Astrocyte (in vitro differentiated cells and primary cell): ENCODE results near the gene AKR1C3. TPM values are rescaled to one million over a fixed set of nuclear protein-coding genes. Genes with fewer than 3 reads are reported as not detected.
"Not testable (repeated sequence)": the region's sequence is repeated elsewhere in the genome, so short reads cannot be mapped to it uniquely, and the experiment has no call there.

Experiments
- DNase-seq: peaks from one replicate; pipeline ENCODE4 v3.0.0-alpha.2; 2010; ENCODE audit warnings: low read depth
- FAIRE-seq: peaks from 2 replicates; lab custom pipeline; 2011; peaks lifted over from hg19 to GRCh38; lab: Jason Lieb, UNC
- H2AFZ ChIP-seq: 2 replicates; pipeline ENCODE4 v1.6.0; 2012; ENCODE audit warnings: low read depth, low read length, inconsistent platforms
- H3K27ac ChIP-seq: 2 replicates; pipeline ENCODE4 v1.5.1; 2011; ENCODE audit warnings: low read depth, low read length, inconsistent platforms
- H3K27me3 ChIP-seq: 2 replicates; pipeline ENCODE4 v1.6.0; 2011; ENCODE audit warnings: low read length, inconsistent platforms; ENCODE audit not compliant: insufficient read depth
- H3K36me3 ChIP-seq: 2 replicates; pipeline ENCODE4 v1.5.1; 2011; ENCODE audit warnings: low read length, inconsistent platforms; ENCODE audit not compliant: insufficient read depth
- H3K4me1 ChIP-seq: 2 replicates; pipeline ENCODE4 v1.5.1; 2011; ENCODE audit warnings: low read length, inconsistent platforms; ENCODE audit not compliant: insufficient read depth
- H3K4me2 ChIP-seq: 2 replicates; pipeline ENCODE4 v1.6.0; 2012; ENCODE audit warnings: low read length, inconsistent platforms
- H3K4me3 ChIP-seq: 2 replicates; pipeline ENCODE4 v1.5.1; 2011; ENCODE audit warnings: low read depth, mild to moderate bottlenecking, low read length, inconsistent platforms; ENCODE audit not compliant: insufficient read depth
- H3K79me2 ChIP-seq: 2 replicates; pipeline ENCODE4 v1.6.0; 2012; ENCODE audit warnings: mild to moderate bottlenecking, low read length, inconsistent platforms; ENCODE audit not compliant: insufficient read depth
- H3K9ac ChIP-seq: 2 replicates; pipeline ENCODE4 v1.6.0; 2012; ENCODE audit warnings: mild to moderate bottlenecking, low read length, inconsistent platforms
- H3K9me3 ChIP-seq: 2 replicates; pipeline ENCODE4 v1.5.1; 2012; ENCODE audit warnings: low read depth, mild to moderate bottlenecking, low read length, inconsistent platforms; ENCODE audit not compliant: insufficient read depth
- H4K20me1 ChIP-seq: 2 replicates; pipeline ENCODE4 v1.6.0; 2012; ENCODE audit warnings: low read length, inconsistent platforms; ENCODE audit not compliant: insufficient read depth
- H3K27ac Mint-ChIP-seq: one replicate; pipeline ENCODE4 v1.8.0; 2021; ENCODE audit warnings: mild to moderate bottlenecking, mixed read lengths; ENCODE audit not compliant: unreplicated experiment
- H3K27me3 Mint-ChIP-seq: one replicate; pipeline ENCODE4 v1.8.0; 2021; ENCODE audit warnings: low read depth, mixed read lengths; ENCODE audit not compliant: unreplicated experiment
- H3K36me3 Mint-ChIP-seq: one replicate; pipeline ENCODE4 v1.8.0; 2021; ENCODE audit warnings: low read depth, mixed read lengths; ENCODE audit not compliant: unreplicated experiment
- H3K4me1 Mint-ChIP-seq: one replicate; pipeline ENCODE4 v1.8.0; 2021; ENCODE audit warnings: low read depth, mixed read lengths; ENCODE audit not compliant: unreplicated experiment
- H3K4me3 Mint-ChIP-seq: one replicate; pipeline ENCODE4 v1.8.0; 2021; ENCODE audit warnings: mild to moderate bottlenecking, moderate library complexity, mixed read lengths; ENCODE audit not compliant: unreplicated experiment
- H3K9me3 Mint-ChIP-seq: one replicate; pipeline ENCODE4 v1.8.0; 2021; ENCODE audit warnings: mild to moderate bottlenecking, mixed read lengths; ENCODE audit not compliant: unreplicated experiment
- EZH2 ChIP-seq: IDR thresholded peaks from 2 replicates; pipeline ENCODE4 v1.6.1; 2012; ENCODE audit warnings: mild to moderate bottlenecking, low read length, inconsistent platforms; ENCODE audit not compliant: insufficient read depth
- total RNA-seq: library from RNA; stranded (reverse); gene quantifications from 2 replicates; pipeline ENCODE4 v1.2.1, GENCODE V29; 2021
- TF ChIP-seq, protein P1 (sequence below): IDR thresholded peaks from 2 replicates; pipeline ENCODE4 v1.5.1; 2011; ENCODE audit warnings: low read depth, mild to moderate bottlenecking, inconsistent platforms, low read length, moderate library complexity; ENCODE audit not compliant: insufficient read depth

AKR1C3 gene
- total RNA-seq, 1 donor from 2014 or later: 0.43 TPM

DNA sequence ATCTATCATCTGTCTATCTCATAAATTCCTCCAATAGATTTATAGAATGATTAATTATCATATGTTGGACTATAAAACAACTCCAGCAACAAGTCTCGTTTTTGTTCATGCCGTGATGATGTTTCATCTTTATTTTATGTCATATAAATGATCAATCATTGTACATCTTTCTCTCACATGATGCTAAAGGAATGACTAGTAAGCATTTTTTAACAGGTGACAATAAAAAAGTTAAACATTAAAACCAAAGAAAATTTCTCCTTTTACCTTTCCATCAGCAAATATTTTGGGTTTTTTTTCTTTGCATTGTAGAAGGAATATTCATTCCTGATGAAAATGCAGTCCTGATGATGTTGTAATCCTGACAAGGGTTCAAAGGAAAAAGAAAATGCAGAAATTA lies 41.4 kb downstream of the AKR1C3 start:
- no peaks in the 10 kb centered on the region for H3K4me1 ChIP-seq
- H3K9me3 Mint-ChIP-seq: peaks cover 21% of the 10 kb centered on the region
- no peaks in the 10 kb centered on the region for H3K36me3 ChIP-seq
- no peaks in the 10 kb centered on the region for H3K79me2 ChIP-seq
- peaks cover 2% of the 10 kb centered on the region for H3K36me3 Mint-ChIP-seq
- H3K27me3 ChIP-seq: no peaks in the 10 kb centered on the region
- H4K20me1 ChIP-seq: no peaks in the 10 kb centered on the region
- no peak for TF ChIP-seq EZH2
- TF ChIP-seq, protein P1, sequence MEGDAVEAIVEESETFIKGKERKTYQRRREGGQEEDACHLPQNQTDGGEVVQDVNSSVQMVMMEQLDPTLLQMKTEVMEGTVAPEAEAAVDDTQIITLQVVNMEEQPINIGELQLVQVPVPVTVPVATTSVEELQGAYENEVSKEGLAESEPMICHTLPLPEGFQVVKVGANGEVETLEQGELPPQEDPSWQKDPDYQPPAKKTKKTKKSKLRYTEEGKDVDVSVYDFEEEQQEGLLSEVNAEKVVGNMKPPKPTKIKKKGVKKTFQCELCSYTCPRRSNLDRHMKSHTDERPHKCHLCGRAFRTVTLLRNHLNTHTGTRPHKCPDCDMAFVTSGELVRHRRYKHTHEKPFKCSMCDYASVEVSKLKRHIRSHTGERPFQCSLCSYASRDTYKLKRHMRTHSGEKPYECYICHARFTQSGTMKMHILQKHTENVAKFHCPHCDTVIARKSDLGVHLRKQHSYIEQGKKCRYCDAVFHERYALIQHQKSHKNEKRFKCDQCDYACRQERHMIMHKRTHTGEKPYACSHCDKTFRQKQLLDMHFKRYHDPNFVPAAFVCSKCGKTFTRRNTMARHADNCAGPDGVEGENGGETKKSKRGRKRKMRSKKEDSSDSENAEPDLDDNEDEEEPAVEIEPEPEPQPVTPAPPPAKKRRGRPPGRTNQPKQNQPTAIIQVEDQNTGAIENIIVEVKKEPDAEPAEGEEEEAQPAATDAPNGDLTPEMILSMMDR: no peak
- H3K4me2 ChIP-seq: no peak overlapping the region
- no peak overlapping the region for H3K4me3 ChIP-seq
- no peak overlapping the region for H3K9ac ChIP-seq
- no peak overlapping the region for H2AFZ ChIP-seq
- H3K4me3 Mint-ChIP-seq: no peak overlapping the region
- H3K27ac ChIP-seq: no peak overlapping the region
- FAIRE-seq (no peak), DNase-seq (no peak)
- H3K27ac Mint-ChIP-seq: no peak overlapping the region
- H3K9me3 ChIP-seq: peaks cover 3% of the 10 kb centered on the region
- H3K27me3 Mint-ChIP-seq: peaks cover 3% of the 10 kb centered on the region
- H3K4me1 Mint-ChIP-seq: no peaks in the 10 kb centered on the region

DNA sequence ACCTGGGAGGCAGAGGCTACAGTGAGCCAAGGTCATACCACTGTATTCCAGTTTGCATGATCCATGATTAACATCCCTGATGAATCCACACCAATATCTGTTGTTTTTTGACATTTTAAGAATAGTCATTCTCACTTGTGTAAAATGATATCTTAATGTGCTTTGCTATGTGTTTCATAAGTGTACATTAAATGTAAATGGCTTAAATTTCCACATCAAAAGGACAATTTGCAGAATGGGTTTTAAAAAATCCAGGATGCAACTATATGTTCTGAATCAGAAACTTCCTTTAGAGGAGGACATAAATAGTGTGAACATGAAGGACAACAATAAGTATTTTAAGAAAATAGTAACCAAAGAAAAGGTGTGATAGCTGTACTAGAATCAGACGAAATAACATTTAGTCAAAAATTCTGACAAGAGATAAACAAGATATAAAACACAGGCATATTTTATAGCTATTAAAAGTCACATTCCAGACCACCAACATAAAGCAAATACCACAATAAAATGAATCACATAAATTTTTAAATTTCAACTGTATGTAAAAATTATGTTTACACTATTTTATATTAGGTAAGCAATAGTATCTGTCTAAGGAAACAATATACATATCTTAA lies 42.4 kb downstream of the AKR1C3 start:
- H3K4me1 Mint-ChIP-seq: no peaks in the 10 kb centered on the region
- peaks cover 2% of the 10 kb centered on the region for H3K36me3 Mint-ChIP-seq
- no peaks in the 10 kb centered on the region for H3K36me3 ChIP-seq
- no peak for TF ChIP-seq EZH2
- TF ChIP-seq, protein P1: no peak
- H3K27me3 ChIP-seq: no peaks in the 10 kb centered on the region
- FAIRE-seq (no peak), DNase-seq (no peak)
- H3K79me2 ChIP-seq: no peaks in the 10 kb centered on the region
- H3K4me3 ChIP-seq: no peak overlapping the region
- H3K9me3 Mint-ChIP-seq: peaks cover 21% of the 10 kb centered on the region
- no peak overlapping the region for H3K4me2 ChIP-seq
- no peak overlapping the region for H2AFZ ChIP-seq
- H3K4me3 Mint-ChIP-seq: no peak overlapping the region
- H3K27ac ChIP-seq: no peak overlapping the region
- H3K27me3 Mint-ChIP-seq: no peaks in the 10 kb centered on the region
- no peak overlapping the region for H3K27ac Mint-ChIP-seq
- no peaks in the 10 kb centered on the region for H4K20me1 ChIP-seq
- peaks cover 3% of the 10 kb centered on the region for H3K9me3 ChIP-seq
- no peaks in the 10 kb centered on the region for H3K4me1 ChIP-seq
- no peak overlapping the region for H3K9ac ChIP-seq

DNA sequence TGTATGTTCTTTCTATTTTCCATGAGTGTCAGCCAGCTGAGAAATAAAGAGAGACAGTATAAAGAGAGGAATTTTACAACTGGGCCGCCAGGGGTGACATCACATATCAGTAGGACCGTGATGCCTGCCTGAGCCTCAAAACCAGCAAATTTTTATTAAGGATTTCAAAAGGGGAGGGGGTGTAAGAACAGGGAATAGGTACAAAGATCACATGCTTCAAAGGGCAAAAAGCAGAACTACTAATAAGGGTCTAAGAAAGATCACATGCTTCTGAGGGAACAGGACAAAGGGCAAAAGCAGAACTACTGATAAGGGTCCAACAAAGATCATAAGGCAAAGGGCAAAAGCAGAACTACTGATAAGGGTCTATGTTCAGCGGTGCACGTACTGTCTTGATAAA lies 43.5 kb downstream of the AKR1C3 start:
- H3K4me2 ChIP-seq, H3K4me3 ChIP-seq, H3K9me3 ChIP-seq, FAIRE-seq, H3K9ac ChIP-seq, H3K79me2 ChIP-seq, H2AFZ ChIP-seq, H3K36me3 ChIP-seq, H3K27ac Mint-ChIP-seq, H3K4me1 ChIP-seq, H3K27me3 Mint-ChIP-seq, H3K27me3 ChIP-seq, H3K4me3 Mint-ChIP-seq, DNase-seq, H3K36me3 Mint-ChIP-seq, H3K4me1 Mint-ChIP-seq, H4K20me1 ChIP-seq, H3K27ac ChIP-seq: not testable (repeated sequence)
- H3K9me3 Mint-ChIP-seq: peaks cover 21% of the 10 kb centered on the region
